Keratinocyte (primary cell): ENCODE measurements around the gene SLC66A2. TPM values are rescaled to one million over a fixed set of nuclear protein-coding genes. Genes with fewer than 3 reads are reported as not detected.

Experiments
- DNase-seq: peaks from one replicate; pipeline ENCODE4 v3.0.0-alpha.2; 2011; ENCODE audit warnings: low read depth, missing footprints, low spot score
- FAIRE-seq: peaks from 2 replicates; lab custom pipeline; 2011; peaks lifted over from hg19 to GRCh38; lab: Jason Lieb, UNC
- H2AFZ ChIP-seq: 2 replicates; pipeline ENCODE4 v1.6.0; 2012; ENCODE audit warnings: low read length, control low read depth, inconsistent platforms; ENCODE audit not compliant: control insufficient read depth
- H3K27ac ChIP-seq: 2 replicates; pipeline ENCODE4 v1.5.1; 2011; ENCODE audit warnings: low read length; ENCODE audit not compliant: control insufficient read depth, insufficient read depth
- H3K27me3 ChIP-seq: 3 replicates; pipeline ENCODE4 v1.6.0; 2011; ENCODE audit warnings: low read length; ENCODE audit not compliant: control insufficient read depth, insufficient read depth; ENCODE audit errors: extremely low read depth
- H3K36me3 ChIP-seq, 2 experiments: 2 replicates in 1 of 2; 3 replicates in 1 of 2; pipeline ENCODE4 v1.5.1; 2011; ENCODE audit warnings: low read length in 2 of 2, mild to moderate bottlenecking in 1 of 2; ENCODE audit not compliant: control insufficient read depth in 2 of 2, insufficient read depth in 2 of 2; ENCODE audit errors: extremely low read depth in 1 of 2
- H3K4me1 ChIP-seq: 3 replicates; pipeline ENCODE4 v1.5.1; 2011; ENCODE audit warnings: low read length; ENCODE audit not compliant: control insufficient read depth, insufficient read depth; ENCODE audit errors: extremely low read depth
- H3K4me2 ChIP-seq: 3 replicates; pipeline ENCODE4 v1.6.0; 2011; ENCODE audit warnings: low read depth, low read length; ENCODE audit not compliant: control insufficient read depth, insufficient read depth; ENCODE audit errors: extremely low read depth
- H3K4me3 ChIP-seq, 3 experiments: fragments of 200-600 bp in 1 of 3; sonication (generic) in 1 of 3; 2 replicates in 2 of 3; 3 replicates in 1 of 3; pipeline ENCODE4 v1.5.1; 2011 to 2016; ENCODE audit warnings: low read length in 3 of 3, mild to moderate bottlenecking in 3 of 3, control low read depth in 2 of 3, inconsistent platforms in 1 of 3, low read depth in 1 of 3, mixed read lengths in 1 of 3, mixed run types in 1 of 3, moderate library complexity in 1 of 3; ENCODE audit not compliant: control insufficient read depth in 2 of 3, insufficient read depth in 2 of 3; ENCODE audit errors: extremely low read depth in 1 of 3
- H3K79me2 ChIP-seq: 2 replicates; pipeline ENCODE4 v1.6.0; 2012; ENCODE audit warnings: low read length; ENCODE audit not compliant: control insufficient read depth, insufficient read depth
- H3K9ac ChIP-seq: 3 replicates; pipeline ENCODE4 v1.6.0; 2011; ENCODE audit warnings: low read length; ENCODE audit not compliant: control insufficient read depth, insufficient read depth; ENCODE audit errors: extremely low read depth
- H3K9me1 ChIP-seq: 3 replicates; pipeline ENCODE4 v1.6.0; 2011; ENCODE audit warnings: low read length; ENCODE audit not compliant: control insufficient read depth, insufficient read depth; ENCODE audit errors: extremely low read depth
- H3K9me3 ChIP-seq: 2 replicates; pipeline ENCODE4 v1.5.1; 2012; ENCODE audit warnings: low read depth, low read length; ENCODE audit not compliant: control insufficient read depth
- H4K20me1 ChIP-seq: 3 replicates; pipeline ENCODE4 v1.6.0; 2011; ENCODE audit warnings: low read length; ENCODE audit not compliant: control insufficient read depth, insufficient read depth; ENCODE audit errors: extremely low read depth
- EZH2 ChIP-seq: IDR thresholded peaks from one replicate; pipeline ENCODE4 v1.6.1; 2012; ENCODE audit warnings: inconsistent platforms, mild to moderate bottlenecking, low read length, moderate library complexity
- dilution Hi-C: fragments of 300-500 bp; cut with MboI; formaldehyde crosslinking; loops from one replicate; pipeline ENCODE4 v1.7.0; 2020; ENCODE audit warnings: low sequenced_read_pairs; ENCODE audit not compliant: extremely low pct_ligation_motif_present
- polyA plus RNA-seq, 5 experiments: library from polyadenylated mRNA; depleted of rRNA in 3 of 5; stranded (reverse) in 3 of 5; stranded (forward) in 1 of 5; unstranded in 1 of 5; fragments of >200 nt; gene quantifications; 1 replicate in 1 of 5; 2 replicates in 3 of 5; 3 replicates in 1 of 5; pipeline versions ENCODE4 v1.2.1 to v1.2.3, GENCODE V29; 2011 to 2012; ENCODE audit warnings: missing spikeins in 2 of 5, low read depth in 1 of 5, low replicate concordance in 1 of 5
- TF ChIP-seq, protein P1 (sequence below), 3 experiments: IDR thresholded peaks in 1 of 3; conservative IDR thresholded peaks in 1 of 3; optimal IDR thresholded peaks in 1 of 3; 2 replicates in 2 of 3; 3 replicates in 1 of 3; pipeline versions ENCODE3 to v1.5.1; 2011; ENCODE audit warnings: low read length in 3 of 3, mild to moderate bottlenecking in 3 of 3, moderate library complexity in 2 of 3, control low read depth in 1 of 3, inconsistent platforms in 1 of 3; ENCODE audit not compliant: insufficient read depth in 2 of 3; ENCODE audit errors: extremely low read depth in 1 of 3

SLC66A2 gene
- polyA plus RNA-seq, 1 donor (not counting 4 experiments of a cell fraction or from before 2014, with no cell fraction given), result 16.3 TPM

DNA sequence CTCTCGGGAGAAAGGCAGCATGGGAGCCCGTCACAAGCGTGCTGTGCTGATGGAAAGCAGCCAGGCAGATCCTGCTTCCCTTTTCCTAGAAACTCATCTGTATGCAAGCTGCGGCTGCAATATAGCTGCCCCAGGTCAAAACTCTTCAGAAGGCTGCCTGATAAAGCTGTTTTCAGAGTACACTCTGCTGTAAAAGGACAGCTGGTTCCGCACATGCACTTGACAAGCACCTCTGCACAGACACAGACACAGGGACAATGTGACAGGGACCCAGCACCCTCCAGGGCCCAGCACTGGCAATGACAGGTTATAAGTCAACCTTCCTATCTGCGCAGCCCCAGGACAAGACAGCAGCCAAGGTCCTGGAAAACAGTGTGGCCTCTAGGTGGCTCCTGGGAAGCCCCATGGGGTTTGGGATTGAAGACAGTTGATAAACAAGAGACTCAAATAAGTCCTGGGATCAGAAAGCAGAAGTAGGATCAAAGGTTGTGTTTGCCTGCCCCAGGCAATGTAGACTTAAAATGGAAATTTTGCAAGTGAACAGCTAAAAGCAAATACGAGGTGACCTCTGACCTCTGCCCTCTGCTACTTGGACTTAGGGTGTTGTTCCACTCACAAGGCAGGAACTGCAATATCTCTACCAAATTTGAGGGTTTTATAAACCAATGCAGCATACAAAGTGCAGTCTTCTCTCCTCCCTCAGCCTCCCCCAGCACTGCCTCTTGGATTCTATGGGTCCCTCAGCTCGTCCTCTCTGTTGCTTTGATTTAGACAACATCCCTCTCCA, 16.9 kb downstream of the SLC66A2 start:
- Histone ChIP-seq H3K9ac (no peak overlapping the region), H3K4me3 (no peak overlapping the region), H2AFZ (no peak overlapping the region), H3K9me3 (peaks cover 11% of the 10 kb centered on the region), H3K4me2 (no peak overlapping the region), H3K27ac (no peak overlapping the region), H3K9me1 (no peaks in the 10 kb centered on the region), H3K4me1 (no peaks in the 10 kb centered on the region), H3K27me3 (no peaks in the 10 kb centered on the region), H3K79me2 (peaks cover 79% of the 10 kb centered on the region), H3K36me3 (peaks cover 19 to 22% of the 10 kb centered on the region in 2 experiments), H4K20me1 (no peaks in the 10 kb centered on the region)
- DNase-seq (no peak), FAIRE-seq (no peak)
- dilution Hi-C loops, result no loop called here
- TF ChIP-seq, protein P1, sequence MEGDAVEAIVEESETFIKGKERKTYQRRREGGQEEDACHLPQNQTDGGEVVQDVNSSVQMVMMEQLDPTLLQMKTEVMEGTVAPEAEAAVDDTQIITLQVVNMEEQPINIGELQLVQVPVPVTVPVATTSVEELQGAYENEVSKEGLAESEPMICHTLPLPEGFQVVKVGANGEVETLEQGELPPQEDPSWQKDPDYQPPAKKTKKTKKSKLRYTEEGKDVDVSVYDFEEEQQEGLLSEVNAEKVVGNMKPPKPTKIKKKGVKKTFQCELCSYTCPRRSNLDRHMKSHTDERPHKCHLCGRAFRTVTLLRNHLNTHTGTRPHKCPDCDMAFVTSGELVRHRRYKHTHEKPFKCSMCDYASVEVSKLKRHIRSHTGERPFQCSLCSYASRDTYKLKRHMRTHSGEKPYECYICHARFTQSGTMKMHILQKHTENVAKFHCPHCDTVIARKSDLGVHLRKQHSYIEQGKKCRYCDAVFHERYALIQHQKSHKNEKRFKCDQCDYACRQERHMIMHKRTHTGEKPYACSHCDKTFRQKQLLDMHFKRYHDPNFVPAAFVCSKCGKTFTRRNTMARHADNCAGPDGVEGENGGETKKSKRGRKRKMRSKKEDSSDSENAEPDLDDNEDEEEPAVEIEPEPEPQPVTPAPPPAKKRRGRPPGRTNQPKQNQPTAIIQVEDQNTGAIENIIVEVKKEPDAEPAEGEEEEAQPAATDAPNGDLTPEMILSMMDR (optimal IDR thresholded peaks at IDR 0.05 in 1 of 3, IDR thresholded peaks at IDR 0.05 in 1 of 3, conservative IDR thresholded peaks at IDR 0.05 in 1 of 3; ENCODE audit: extremely low read depth in 1 of 3, insufficient read depth in 2 of 3, low read length in 3 of 3), result no peak
- TF ChIP-seq EZH2, result no peak

DNA sequence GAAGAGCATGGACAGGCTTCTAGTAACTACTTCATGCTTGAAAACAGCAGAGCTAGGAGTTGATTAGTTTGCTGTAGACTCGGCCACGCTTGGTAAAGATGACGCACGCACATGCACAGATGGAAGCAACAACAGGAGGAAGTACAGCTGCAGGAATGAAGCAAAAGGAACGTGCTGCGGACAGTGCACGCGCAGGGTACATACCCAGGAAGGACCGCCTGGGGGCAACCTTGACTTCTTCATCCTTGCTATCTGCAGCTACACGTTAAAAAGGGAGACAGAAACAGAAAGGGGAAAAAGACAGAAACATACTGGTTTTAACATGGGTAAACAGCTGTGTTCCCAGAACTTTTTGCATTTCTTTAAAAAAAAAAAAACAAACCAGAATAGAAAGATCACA, 17.7 kb downstream of the SLC66A2 start:
- TF ChIP-seq, protein P1 (optimal IDR thresholded peaks at IDR 0.05 in 1 of 3, IDR thresholded peaks at IDR 0.05 in 1 of 3, conservative IDR thresholded peaks at IDR 0.05 in 1 of 3; ENCODE audit: extremely low read depth in 1 of 3, insufficient read depth in 2 of 3, low read length in 3 of 3), result no peak
- TF ChIP-seq EZH2, result no peak
- dilution Hi-C loops, result no loop called here
- Histone ChIP-seq H4K20me1 (no peaks in the 10 kb centered on the region), H3K4me2 (no peak overlapping the region), H3K27ac (no peak overlapping the region), H3K36me3 (peaks cover 22 to 26% of the 10 kb centered on the region in 2 experiments), H3K9me3 (peaks cover 15% of the 10 kb centered on the region), H3K9ac (no peak overlapping the region), H3K4me1 (no peaks in the 10 kb centered on the region), H3K4me3 (no peak overlapping the region), H3K9me1 (no peaks in the 10 kb centered on the region), H2AFZ (no peak overlapping the region), H3K79me2 (peaks cover 80% of the 10 kb centered on the region), H3K27me3 (no peaks in the 10 kb centered on the region)
- no peak for DNase-seq
- no peak for FAIRE-seq
